SK-N-SH treated with all-trans-retinoic acid at 6 μM for 48 hours (cell line): ENCODE results near the gene BLOC1S6.
A peak's percentile ranks its signal among the peaks of the same experiment; 100 is the strongest.

Experiments
- CREB5 ChIP-seq: fragments of 250-450 bp; sonication (Bioruptor Pico); IDR thresholded peaks from 2 replicates; pipeline ENCODE4 v1.5.1; 2020; ENCODE audit warnings: low read depth, mild to moderate bottlenecking, moderate library complexity
- CSDC2 ChIP-seq: fragments of 250-450 bp; sonication (Bioruptor Pico); IDR thresholded peaks from 2 replicates; pipeline ENCODE4 v1.5.0; 2020; ENCODE audit warnings: mild to moderate bottlenecking, moderate library complexity
- PATZ1 ChIP-seq: fragments of 250-450 bp; sonication (Bioruptor Pico); IDR thresholded peaks from 2 replicates; pipeline ENCODE4 v1.8.0; 2020; ENCODE audit warnings: mild to moderate bottlenecking, moderate library complexity, borderline replicate concordance
- POU6F1 ChIP-seq: fragments of 250-450 bp; sonication (Bioruptor Pico); IDR thresholded peaks from 2 replicates; pipeline ENCODE4 v1.8.0; 2021; ENCODE audit warnings: low read depth, mild to moderate bottlenecking, moderate library complexity, borderline replicate concordance
- SNAI2 ChIP-seq: fragments of 250-450 bp; sonication (Bioruptor Pico); IDR thresholded peaks from 2 replicates; pipeline ENCODE4 v1.5.0; 2020; ENCODE audit warnings: mild to moderate bottlenecking, moderate library complexity
- ZNF565 ChIP-seq: fragments of 450-650 bp; formaldehyde crosslinking; conservative IDR thresholded peaks from 2 replicates; pipeline ENCODE4 v1.5.0; 2020; ENCODE audit warnings: low read depth, mild to moderate bottlenecking, moderate library complexity

GRCh38 chr15:45634432-45635190 is 47.4 kb downstream of the BLOC1S6 start, which contains the start of gene SQOR:
- TF ChIP-seq CREB5 (CRISPR knock-in tag): no peak
- peak; percentile 75; the same call in 1 of the 2 replicates for TF ChIP-seq PATZ1 (CRISPR knock-in tag)
- no peak for TF ChIP-seq POU6F1 (CRISPR knock-in tag)
- TF ChIP-seq SNAI2: no peak
- no peak for TF ChIP-seq ZNF565 (CRISPR knock-in tag)
- no peak for TF ChIP-seq CSDC2 (CRISPR knock-in tag)
